RPMI8226 (cell line): ENCODE results near the gene PTPRT.
A peak's percentile ranks its signal among the peaks of the same experiment; 100 is the strongest.

Source experiments
- DNase-seq: peaks from one replicate; pipeline ENCODE4 v3.0.0-alpha.2; 2015

Gene PTPRT

DNA sequence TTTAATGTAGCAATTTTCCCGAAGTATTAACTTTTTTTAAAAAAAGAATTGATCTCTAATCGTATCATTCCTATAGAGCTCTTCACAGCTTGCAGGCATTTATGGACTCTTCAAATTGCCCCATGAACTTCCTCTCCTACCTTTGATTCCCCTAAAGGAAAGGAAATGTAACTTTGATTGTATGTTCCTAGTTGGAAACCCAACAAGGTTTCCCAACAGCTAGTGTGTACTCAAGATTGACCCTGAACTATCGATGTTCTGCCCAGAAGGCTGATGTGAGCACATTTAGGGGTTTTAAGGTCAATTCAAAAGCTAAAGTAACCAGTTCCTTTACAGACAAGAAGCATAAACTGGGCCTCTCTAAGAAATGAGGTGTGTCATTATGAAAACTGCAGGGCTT is 491.7 kb downstream of the PTPRT start:
- no peak for DNase-seq

DNA sequence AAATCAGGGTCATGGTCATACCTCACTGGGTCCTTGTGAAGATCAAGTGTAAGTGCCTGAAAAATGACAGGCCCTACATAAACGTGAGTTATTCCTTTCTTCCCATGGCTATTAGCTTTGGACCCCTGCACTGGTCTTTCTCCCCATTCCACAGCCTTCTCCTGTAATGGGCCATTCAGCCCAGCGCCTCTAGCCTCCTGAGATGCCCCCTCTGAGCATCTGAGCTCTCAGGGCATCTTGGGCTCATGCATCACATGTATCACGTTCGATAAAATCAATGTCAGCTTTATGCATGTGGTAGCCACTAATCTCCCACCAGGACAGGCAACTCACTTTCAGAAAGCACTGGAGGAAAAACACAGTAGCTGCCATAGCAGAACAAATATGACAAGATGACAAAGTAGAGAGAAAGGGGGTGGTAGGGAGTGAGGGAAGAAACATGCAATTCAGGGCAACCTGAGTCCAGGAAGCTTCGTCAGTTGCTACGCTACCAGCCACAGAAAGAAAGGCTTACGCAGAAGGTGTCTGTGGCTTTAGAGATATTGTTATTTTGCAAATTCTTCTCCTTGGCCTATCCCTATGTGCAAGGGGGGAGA is 498.8 kb downstream of the PTPRT start:
- DNase-seq = no peak

DNA sequence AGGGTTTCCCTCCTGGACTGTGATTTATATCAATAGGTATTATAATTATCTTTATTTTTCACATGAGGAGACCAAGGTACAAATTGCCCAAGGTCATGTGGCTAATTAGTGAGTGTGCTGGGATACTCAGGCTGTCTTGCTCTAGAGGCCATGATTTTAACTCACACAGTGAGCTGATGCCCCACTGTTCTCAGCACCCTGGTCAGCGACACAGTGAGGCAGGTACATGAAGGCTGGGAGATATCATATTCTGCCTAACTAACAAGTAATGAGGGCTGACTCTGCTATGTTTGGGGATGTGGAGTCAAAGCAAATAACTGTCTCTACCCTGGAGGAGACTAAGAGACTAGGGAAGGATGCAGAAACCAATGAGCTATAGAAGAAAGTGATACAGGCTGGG is 501.1 kb downstream of the PTPRT start:
- DNase-seq = peak; percentile 4

DNA sequence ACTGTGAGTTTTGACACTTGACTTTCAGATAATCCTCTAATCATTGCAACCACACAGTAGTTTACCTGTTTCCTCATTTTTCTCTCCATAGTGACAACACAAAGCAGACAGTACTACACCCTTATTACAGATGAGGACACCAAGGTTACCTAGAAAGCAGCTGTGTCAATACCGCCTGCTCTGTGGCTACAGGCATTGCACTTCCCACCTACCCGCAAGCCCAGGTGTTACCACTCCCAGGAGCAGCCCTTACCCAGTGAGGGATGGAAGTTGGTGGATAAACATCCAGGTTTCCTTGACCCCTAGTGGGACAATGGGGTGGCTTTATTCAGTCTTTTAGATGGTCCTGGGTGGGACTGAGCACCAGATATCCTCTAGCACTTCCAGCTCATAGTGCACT is 503.6 kb downstream of the PTPRT start:
- no peak for DNase-seq

DNA sequence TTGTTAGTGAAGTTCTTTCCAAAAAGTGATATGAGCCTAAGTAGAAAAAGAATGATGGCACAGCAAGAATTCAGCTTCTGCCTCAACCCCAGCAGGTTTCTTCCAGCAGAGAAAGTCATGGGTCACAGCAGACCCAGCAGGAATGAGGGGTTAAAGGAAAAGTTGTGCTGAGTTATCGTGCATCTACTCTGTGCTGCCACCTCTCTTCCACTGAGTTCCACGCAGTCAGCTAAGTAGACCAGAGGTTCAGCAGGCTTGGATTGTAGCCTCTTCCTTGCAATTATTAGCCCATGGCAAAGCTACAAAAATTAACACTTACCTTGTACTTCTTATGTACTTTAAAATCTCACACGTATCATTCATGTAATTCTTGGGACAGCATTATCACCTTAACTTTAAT is 510.8 kb downstream of the PTPRT start:
- DNase-seq = no peak

DNA sequence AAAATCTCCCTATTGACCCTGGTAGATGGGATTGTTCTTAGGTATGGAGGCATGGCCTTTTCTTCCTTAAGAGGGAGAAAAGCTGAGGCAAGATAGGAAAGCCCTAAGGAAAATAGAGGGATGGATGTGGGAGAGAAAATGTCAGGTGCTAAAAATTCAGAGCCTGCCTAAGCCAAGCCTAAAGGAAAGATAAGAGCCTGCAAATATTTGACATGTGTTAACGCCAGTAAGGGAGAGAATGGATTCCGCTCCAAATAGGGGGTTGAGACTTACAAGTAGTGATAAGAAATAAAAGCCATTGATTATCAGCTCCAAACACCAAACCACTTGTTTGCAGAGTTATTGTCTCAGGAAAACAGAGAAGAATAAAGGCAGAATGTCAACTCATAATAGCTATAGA is 533.6 kb downstream of the PTPRT start:
- no peak for DNase-seq

DNA sequence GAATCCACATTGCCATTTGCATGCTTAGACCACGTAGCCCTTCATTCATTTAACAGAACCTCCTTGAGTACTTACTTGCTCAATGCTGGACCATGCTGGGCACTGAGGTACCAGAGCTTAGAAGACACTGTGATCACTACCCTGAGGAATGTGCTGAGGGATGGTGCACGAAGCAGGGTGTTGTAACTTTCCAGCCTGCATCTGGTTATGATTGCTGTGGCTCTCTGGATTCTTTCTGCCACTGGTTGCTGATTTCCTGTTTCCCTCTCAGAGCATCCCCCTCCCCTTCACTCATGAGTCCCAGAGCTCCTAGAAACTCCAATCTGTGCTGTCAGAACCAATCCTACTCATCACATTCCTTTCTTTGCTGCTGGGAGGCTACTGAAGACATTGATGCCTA is 537.4 kb downstream of the PTPRT start:
- DNase-seq = no peak

DNA sequence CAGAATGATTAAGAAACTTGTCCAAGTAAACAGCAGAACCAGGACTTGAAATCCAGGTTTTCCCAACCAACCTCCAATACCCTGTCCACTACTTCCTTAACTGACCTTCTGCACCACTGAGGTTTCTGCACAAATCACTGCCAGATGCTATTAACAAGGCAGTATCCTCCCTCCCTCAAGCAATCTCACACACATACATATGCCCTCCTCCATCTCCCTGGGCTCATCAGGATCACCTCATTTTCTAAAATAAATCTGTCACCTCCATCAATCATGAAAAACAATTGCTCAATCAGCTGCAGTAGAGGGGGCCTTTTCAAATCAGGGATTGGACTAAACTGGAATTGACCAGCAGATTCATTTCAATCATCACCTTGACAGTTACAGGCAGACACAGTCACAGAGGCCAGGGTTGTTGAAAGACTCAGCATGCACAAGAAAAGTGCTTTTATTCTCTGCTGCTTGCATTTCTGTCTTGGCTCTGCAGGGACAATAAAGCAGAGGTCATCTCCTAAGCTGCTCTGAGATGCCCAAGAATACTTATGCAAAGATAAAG is 539.4 kb downstream of the PTPRT start:
- DNase-seq = no peak

DNA sequence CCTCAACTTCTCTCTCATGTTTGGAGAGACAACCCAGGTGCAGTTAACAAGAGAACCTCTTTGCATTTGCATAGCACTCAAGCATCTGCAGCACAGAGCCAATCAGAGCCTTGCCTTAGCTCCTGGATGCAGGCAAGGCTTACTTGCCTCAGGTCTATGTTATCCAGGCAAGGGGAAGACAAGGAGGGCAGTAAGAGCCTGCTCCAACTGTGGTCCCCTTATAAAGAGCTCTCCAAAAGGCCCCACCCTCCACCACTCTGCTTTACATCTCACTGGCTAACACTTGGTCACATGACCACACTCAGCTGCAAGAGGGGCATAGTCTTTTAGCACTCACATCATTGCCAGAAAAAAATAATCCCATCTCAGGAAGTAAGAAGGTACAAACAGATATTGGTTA is 540.0 kb downstream of the PTPRT start:
- no peak for DNase-seq

DNA sequence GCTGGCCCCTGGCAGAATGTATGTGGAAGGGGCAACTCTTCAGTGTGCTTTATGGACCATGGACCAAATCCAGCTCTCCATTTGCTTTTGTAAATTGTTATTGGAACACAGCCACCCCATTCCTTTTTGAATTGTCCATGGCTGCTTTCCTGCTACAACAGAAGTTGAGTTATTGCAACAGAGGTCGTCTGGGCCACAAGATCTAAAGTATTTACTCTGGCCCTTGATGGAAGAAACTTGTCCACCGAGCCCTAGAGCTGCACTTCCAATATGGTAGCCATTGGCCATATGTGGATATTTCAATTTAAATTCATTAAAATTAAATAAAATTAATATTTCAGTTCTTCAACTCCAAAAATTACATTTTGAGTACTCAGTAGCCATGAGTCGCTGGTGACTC is 543.5 kb downstream of the PTPRT start:
- DNase-seq = no peak

DNA sequence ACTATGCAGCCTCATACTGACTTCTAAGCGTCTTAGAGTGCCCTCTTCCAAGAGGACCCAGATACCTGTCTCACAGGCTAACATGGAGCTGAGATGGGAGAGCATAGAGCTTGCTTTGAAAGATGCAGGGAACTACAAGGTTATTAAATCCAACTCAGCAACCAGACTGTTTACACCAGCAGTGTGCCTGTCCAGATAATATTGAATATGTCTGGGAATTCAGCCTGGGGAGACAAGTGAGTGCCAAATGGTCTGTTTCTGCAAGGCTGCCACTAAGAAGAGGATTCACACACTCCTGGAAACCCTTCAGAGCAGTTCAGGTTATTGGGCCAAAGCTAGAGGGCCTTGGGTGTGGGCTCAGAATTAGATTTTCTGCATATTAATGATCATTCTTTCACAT is 547.8 kb downstream of the PTPRT start:
- no peak for DNase-seq

DNA sequence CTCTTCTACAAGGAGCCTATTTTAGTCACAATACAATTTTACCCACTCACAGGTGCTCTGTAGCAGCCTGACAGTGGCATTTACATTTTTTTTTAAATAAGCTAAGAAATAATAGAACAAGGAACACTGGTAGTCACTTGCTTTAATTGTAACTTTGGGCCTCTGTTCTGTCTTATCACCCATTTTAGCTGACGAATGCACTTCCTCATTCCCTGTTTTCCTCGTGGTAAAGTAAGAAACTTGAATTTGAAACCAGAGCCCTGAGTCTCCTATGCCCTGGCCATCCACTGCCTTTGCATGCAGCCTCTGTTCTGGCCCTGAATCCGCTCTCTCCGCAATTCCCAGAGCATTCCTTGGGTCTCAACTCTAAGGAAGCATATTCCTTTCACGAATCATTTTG is 550.6 kb downstream of the PTPRT start:
- DNase-seq = no peak

DNA sequence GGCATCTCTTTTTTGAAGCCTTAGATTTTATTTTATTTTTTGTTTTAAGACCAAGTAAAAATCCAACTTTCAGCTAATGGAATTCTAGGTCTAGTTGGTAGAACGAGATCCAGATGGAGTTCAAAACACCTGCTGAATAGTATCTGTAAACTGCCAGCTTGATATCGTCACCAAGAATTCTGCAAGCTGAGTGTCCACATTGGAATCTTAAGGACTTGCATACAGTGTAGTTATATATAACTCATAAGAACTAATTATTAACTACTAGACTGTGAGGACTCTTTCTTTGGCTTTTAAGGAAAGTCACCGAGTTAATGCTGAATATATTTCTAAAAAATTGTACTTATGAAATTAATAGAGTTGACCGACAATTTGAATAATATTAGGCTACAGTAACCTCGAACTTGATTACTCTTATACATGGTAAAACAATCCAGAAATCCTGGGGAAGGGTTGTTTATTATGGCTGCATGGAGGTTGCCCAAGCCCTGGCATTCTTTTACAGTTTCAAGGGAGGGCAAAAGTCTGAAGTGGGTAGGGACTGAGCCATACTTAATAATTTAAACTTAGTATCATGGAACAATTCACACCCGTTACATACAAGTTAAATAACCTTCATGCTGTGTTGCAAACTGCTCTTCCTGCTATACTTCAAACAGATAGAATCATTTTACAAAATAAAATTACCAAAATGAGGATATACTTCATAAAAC is 553.9 kb downstream of the PTPRT start:
- DNase-seq = no peak

DNA sequence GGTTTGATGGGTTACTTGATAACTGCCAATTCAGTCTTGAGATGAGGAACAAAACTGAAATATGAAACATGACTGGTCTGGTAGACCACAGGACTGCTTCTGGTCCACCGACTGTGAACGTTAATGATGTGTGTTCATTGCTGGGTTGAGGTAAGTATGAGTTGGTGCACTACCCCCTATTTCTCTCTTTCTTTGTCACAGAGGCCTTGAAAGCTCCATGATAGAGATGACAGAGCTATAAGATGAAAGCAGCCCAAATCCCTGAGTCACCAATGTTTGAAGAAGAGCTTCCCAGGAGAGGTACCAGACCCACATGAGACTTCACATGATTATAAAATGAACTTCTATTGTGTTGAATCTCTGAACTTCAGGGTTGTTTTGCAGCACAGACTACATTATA is 555.5 kb downstream of the PTPRT start:
- no peak for DNase-seq

DNA sequence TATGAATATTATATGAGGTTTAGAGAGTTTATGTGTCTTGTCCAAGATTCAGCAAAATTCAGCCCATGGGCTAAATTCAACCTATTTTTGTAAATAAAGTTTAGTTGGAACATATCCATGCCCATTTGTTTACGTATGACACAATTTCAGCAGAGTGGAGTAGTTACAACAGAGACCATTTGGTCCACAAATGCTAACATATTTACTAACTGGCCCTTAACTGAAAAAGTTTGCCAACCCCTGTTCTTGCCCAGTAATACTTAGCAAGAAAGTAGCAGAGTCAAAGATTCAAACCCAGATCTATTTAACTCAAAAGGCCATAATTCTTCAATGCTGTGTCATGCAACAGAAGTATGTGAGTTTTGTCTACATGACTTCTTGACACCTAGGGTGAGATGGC is 561.0 kb downstream of the PTPRT start:
- no peak for DNase-seq

DNA sequence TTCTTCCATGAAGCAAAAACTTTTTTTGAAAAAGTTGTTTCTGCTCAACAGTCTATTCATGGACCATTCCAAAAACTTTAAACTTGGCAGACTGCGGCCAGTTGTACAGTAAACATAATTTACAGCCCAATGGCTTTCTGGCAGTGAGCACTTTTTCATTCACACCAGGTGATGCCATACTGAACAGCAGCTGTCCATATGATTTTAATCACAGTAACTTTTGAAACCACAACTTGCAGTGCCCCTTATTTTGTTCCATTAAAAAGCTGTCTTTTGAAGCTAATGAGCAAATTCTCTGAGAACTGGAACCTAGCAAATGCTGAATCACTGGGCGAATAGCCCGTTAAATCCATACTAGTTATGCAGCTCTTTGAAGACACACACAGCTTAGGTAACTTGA is 576.6 kb downstream of the PTPRT start:
- DNase-seq = no peak

DNA sequence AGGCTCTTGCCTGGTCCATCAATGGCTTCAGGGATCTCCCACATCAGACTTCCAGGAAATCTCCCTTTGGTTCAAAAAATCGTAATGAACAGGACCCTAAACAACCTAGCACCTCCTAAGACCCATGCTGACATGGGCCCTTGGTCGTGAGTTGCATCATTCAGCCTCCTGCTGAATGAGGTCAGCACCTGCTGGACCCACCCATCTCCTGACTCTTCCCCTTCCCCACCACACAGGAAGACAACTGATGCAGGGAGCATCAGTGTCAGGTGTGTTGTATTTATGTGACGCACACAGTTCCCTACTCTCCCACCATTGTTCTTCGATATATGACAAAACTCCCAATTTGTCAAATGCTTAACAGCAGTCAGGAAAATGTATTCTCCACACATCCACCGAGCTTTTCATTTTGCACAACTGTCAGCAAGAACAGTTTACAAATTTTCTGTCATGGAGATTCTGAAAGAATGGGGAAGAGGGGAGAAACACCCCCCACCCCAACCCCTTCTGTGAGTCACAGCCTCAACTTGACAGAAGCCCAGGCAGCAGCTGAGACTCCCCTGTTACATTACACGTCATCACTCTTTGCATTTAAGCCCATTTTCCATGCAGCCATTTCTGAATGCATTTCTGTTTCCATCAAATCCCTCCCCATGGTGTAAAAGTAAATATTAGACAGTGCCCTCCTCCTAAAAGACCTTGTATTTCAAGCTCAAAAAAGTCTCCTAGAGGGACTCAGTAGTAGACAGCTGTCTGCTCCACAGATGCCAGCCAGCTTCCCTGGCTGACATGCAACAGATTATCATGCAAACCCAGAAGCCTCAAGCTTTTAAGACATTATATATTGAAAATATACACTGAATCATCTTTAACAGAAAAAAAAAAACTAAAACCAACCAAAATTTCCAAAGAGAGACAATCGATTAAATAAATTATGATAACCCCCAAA is 577.5 kb downstream of the PTPRT start:
- DNase-seq = no peak

DNA sequence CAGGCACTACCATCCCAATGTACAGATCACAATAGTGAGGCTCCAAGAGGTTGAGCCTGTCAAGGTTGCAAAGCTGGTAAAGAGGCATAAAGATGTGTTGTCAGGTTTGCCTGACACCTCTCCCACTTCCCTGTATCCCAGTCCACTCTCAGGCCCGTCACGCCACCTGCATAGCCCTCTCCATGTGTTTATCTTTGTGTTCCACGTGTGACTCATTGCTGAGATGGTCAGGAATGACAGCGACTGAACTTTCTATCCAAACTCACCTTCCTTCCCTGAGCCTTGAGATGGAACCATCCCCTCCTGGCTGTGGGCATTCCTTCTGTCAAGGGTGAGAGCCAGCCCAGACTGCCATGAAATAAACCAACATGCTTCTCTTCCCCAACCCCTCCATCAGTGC is 578.3 kb downstream of the PTPRT start:
- no peak for DNase-seq

DNA sequence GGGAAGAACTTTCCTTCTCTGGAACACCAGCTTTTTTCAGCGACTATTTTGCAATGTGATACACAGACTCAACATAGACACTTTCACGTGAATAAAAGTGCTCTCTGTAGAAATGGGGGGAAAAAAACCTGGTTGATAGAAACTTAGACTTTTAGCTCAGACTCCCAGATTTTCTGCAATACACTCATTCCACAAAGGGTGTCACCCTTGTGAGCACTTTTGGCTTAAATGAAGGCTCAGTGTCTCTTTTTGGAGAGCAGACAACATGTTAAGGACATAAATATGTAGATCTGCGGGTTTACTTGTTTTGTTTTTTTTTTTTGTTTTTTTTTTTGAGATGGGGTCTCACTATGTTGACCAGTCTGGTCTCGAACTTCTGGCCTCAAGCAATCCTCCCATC is 579.6 kb downstream of the PTPRT start:
- no peak for DNase-seq

DNA sequence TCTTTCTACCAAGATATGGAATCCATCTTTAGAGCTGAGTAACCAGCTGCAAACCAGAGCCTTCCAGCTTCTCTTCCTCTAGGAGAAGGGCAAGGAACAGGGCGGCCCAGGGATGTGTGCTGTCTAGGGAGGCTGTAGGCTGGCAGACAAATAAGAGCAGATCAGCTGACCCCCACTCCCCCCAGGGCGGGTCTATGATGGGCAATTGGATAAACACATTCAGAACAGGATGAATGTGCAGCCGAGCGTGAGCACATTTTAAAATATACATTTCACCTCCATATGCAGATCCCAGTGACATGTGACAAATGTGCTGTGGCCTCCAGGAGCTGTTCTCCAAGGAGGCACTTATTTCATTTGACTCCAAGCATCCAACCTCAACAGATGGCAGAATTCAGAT is 580.1 kb downstream of the PTPRT start:
- DNase-seq = no peak

DNA sequence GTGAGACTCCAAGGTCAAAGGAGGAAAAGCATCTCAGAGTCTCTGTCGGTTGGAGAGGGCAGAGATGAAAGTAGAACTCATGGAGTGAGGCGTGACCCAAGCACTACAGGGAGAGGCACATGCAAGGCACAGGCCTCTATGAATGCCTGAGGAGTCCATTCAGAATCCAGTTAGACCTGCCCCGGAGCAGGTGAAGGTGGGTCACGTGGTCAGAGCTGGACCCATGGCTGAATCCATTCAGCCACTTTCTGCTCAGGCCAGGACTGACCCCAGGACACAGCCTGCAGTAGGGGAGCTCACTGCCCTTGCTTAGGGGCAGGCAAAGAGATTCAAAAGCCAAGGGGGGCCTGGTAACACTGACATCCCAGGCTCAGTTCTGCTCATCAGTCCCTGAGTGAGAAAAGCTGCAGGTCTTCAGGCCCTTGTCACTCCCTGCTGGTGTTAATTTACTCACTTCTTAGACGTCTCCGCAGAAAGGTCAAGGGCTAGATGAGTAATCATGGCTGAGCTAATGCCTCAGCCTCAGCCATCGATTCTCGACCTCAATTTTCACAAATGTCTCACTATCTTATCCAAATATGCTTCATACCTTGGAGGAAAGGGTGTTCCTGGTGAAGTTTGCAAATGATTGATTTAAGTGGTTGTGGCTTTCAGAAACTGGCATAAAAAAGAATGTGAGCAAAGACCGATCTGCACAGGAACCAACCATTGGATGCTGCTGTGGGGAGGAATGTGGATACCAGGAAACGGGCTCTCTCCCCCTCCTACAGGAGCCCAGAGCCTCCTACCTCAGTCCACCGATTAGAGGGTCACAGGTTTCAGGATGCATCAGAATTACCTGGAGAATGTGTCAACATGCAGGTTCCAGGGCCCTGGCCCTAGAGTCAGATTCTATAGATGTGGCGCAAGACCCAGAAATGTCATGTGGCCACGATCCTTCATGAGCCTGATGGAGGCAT is 584.4 kb downstream of the PTPRT start:
- no peak for DNase-seq

DNA sequence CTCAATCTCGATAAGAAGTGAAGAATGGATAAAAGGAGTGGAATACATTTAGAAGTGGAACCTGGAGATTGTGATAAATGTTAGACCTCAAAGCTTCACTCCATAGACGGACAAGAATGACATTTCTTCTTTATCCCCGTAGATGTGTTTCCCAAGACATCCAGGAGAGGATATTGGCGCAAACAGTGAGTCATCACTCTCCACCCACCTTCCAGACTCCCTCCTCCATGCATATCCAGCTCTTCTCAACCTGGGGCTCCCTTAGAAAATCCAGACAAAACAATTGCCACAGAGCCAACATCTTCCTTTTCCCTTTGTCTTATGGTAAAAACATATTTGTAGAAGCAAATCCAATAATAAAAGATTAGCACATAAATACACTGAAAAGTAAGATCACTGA is 586.1 kb downstream of the PTPRT start:
- no peak for DNase-seq

DNA sequence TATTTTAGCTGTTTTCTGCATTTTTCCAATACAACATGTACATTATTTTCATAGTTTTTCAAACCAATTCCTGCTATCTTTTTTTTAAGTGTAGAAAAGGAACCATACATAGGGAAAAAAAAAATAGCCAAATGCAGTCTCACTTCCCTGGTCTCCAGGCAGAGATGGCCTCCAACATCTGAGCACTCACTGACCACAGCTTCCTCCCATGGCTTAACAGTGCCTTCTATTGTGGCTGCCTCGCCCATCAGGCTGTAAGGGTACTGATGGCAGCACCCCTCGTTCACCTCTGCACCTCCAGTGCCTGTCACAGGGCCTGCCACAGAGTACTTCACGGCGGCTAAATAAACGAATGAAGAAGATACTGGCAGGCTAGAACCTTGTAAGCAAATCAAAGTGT is 591.1 kb downstream of the PTPRT start:
- no peak for DNase-seq
